HUES48 (cell line): ENCODE data around the gene UBTFL1.

Experiments
- H3K27ac ChIP-seq: one replicate; pipeline ENCODE4 v1.7.0; 2013; ENCODE audit warnings: low read depth, low read length, inconsistent platforms
- H3K27me3 ChIP-seq: 2 replicates; pipeline ENCODE4 v1.6.1; 2013; ENCODE audit warnings: mild to moderate bottlenecking, low read length; ENCODE audit not compliant: control insufficient read depth, insufficient read depth
- H3K36me3 ChIP-seq: 2 replicates; pipeline ENCODE4 v1.6.1; 2013; ENCODE audit warnings: low read length; ENCODE audit not compliant: control insufficient read depth, insufficient read depth
- H3K4me1 ChIP-seq: 2 replicates; pipeline ENCODE4 v1.6.1; 2013; ENCODE audit warnings: mild to moderate bottlenecking, low read length; ENCODE audit not compliant: control insufficient read depth, insufficient read depth
- H3K4me3 ChIP-seq: 2 replicates; pipeline ENCODE4 v1.5.1; 2013; ENCODE audit warnings: mild to moderate bottlenecking, low read depth, low read length
- H3K9ac ChIP-seq: 2 replicates; pipeline ENCODE4 v1.6.1; 2013; ENCODE audit warnings: mild to moderate bottlenecking, low read depth, low read length, moderate library complexity
- H3K9me3 ChIP-seq: 2 replicates; pipeline ENCODE4 v1.6.1; 2013; ENCODE audit warnings: low read length; ENCODE audit not compliant: control insufficient read depth, insufficient read depth

Gene UBTFL1

GRCh38 chr11:90124946-90125345 lies 39.2 kb downstream of the UBTFL1 start:
- no peak overlapping the region for H3K9ac ChIP-seq
- H3K27me3 ChIP-seq: no peaks in the 10 kb centered on the region
- no peaks in the 10 kb centered on the region for H3K36me3 ChIP-seq
- no peak overlapping the region for H3K27ac ChIP-seq
- H3K4me1 ChIP-seq: no peaks in the 10 kb centered on the region
- H3K4me3 ChIP-seq: no peak overlapping the region
- no peaks in the 10 kb centered on the region for H3K9me3 ChIP-seq

DNA sequence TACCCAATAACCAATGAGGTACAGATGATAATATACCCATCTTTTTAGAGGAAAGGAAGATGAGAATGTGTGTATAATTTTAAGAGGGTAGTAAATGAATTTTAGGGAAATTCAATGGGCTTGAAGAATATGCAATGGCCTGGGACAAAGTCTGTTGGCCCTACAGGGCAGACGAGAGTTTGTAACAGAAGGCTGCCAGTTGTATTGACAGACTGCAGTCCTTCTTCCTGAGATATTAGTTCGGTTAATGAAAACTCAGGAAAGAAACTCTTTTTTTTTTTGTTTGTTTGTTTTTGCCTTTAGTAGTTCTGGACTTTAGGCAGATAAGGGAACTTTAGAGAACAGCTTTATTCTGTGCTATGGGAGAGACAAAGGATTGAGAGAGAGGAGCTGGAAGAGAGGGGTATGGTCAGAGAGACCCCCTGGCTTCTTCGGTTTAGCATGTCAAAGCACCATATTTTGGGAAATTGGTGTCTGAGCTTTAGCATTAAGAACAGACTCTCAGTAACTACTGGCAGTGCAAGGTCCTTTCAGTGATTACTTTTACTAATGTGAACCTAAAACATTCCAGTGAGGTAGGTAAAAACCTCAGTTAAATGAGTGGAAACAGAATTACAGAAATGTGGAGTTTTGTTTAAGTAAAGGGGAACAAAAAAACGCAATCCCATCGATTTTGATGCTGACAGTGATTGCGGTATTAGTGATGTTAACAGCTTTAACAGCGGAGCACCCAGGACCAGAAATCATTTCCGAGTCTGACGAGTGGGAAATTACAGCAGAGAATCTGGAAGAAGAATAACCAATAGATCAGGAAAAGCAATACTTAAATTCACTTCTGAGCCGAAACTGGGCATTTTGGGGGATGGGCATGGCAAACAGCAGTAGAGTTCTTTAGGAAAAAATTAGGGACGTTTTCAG lies 48.1 kb downstream of the UBTFL1 start:
- peaks cover 35% of the 10 kb centered on the region for H3K4me1 ChIP-seq
- H3K9me3 ChIP-seq: no peaks in the 10 kb centered on the region
- H3K9ac ChIP-seq: peak overlapping the region; percentile 63
- peak overlapping the region; percentile 77 for H3K4me3 ChIP-seq
- peaks cover 3% of the 10 kb centered on the region; the same call in 1 of the 2 replicates for H3K36me3 ChIP-seq
- peak overlapping the region; percentile 86 for H3K27ac ChIP-seq
- no peaks in the 10 kb centered on the region for H3K27me3 ChIP-seq

DNA sequence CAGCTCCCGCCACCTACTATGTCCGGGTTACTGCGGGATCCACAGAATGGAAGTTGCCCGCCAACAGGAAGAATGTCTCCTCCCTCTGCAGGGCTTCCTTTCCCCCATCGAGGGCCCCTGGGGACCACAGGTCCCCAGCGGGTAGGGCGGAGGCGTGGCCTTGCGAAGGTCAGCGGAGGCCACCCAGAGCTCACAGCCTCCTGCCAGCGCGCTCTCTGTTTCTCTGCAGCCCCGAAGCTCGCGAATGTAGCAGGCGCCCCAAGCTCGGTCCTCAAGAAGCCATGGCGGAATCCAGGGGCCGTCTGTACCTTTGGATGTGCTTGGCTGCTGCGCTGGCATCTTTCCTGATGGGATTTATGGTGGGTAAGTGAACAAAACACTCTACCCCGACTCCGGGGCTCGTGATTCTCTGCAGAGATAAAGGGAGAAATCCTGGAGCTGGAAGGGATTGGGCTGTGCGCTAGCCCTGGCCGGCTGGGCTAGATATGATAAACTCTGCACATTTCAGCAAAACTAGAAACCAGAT lies 48.8 kb downstream of the UBTFL1 start, which contains the start of gene NAALAD2:
TSS of gene NAALAD2 (plus strand) at position 186 of the 526 bp plus-strand sequence. CDS start at position 282, 96 bp downstream.
- H3K27ac ChIP-seq: peak within 1 kb of the TSS; percentile 86
- H3K36me3 ChIP-seq: peaks cover 3% of the 10 kb centered on the region; the same call in 1 of the 2 replicates
- H3K4me1 ChIP-seq: peaks cover 42% of the 10 kb centered on the region
- H3K9ac ChIP-seq: peak within 1 kb of the TSS; percentile 63
- H3K27me3 ChIP-seq: no peaks in the 10 kb centered on the region
- H3K4me3 ChIP-seq: peak within 1 kb of the TSS; percentile 77
- H3K9me3 ChIP-seq: no peaks in the 10 kb centered on the region

GRCh38 chr11:90135016-90135415 lies 49.3 kb downstream of the UBTFL1 start:
- Histone ChIP-seq H3K27me3 (no peaks in the 10 kb centered on the region), H3K4me1 (peaks cover 42% of the 10 kb centered on the region), H3K27ac (peak overlapping the region; percentile 86), H3K9me3 (no peaks in the 10 kb centered on the region), H3K4me3 (peak overlapping the region; percentile 77), H3K9ac (peak overlapping the region; percentile 63; the same call in 1 of the 2 replicates), H3K36me3 (peaks cover 3% of the 10 kb centered on the region; the same call in 1 of the 2 replicates)
